ENCODE results near the gene MRPS6. TPM values are rescaled to one million over a fixed set of nuclear protein-coding genes. Genes with fewer than 3 reads are reported as not detected.

MRPS6 gene
- total and polyA plus RNA-seq, 9 donors: 19.1 to 104 (median 46.5) TPM

DNA sequence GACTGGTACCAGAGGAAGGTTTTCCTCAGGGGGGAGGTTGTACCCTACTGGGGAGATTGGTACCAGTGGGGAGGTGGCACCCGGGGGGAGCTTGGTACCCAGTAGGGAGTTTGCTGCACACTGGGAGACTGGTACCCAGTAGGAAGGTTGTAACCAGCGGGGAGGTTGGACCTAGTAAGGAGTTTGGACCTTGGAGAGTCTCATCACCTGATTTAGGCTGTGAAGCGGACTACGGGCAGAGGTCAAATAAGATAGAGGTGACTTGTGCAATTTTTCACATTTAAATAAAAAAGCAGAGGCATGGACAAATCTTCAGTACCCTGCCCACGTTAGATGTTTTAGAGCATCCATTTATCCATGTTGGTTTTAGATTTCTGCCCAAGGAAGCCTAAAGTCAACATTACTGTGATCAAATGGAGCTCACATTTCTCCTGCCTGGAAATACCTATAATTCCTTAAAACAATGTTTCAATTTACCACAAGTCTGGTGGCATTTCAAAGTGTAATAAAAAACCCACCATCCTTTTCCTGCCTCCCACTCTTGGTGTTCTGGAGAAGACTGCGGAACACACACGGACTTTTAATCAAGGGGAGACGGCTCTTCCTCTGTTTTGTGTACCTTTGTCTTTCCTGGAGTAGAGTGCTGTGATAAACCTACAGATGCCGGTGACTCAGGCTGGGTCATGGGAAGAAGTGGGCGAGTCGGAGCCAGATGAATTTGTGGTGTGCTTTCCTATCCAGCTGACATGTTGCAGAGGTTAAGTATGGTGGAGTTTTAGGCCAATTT lies 36.2 kb upstream of the MRPS6 start:
- TF ChIP-seq, protein P1, sequence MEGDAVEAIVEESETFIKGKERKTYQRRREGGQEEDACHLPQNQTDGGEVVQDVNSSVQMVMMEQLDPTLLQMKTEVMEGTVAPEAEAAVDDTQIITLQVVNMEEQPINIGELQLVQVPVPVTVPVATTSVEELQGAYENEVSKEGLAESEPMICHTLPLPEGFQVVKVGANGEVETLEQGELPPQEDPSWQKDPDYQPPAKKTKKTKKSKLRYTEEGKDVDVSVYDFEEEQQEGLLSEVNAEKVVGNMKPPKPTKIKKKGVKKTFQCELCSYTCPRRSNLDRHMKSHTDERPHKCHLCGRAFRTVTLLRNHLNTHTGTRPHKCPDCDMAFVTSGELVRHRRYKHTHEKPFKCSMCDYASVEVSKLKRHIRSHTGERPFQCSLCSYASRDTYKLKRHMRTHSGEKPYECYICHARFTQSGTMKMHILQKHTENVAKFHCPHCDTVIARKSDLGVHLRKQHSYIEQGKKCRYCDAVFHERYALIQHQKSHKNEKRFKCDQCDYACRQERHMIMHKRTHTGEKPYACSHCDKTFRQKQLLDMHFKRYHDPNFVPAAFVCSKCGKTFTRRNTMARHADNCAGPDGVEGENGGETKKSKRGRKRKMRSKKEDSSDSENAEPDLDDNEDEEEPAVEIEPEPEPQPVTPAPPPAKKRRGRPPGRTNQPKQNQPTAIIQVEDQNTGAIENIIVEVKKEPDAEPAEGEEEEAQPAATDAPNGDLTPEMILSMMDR (IDR thresholded peaks at IDR 0.05): no peak
- TF ChIP-seq POLR2A (IDR thresholded peaks at IDR 0.05) (no peak), EP300 (IDR thresholded peaks at IDR 0.05) (no peak)
- WGBS, 3 donors: 85 to 90% (median 86%) methylated on average over 11 of the region's 11 CpGs
- Histone ChIP-seq H3K27me3 (no peaks in the 10 kb centered on the region), H3K4me1 (ENCODE audit: insufficient read depth) (peaks cover 2% of the 10 kb centered on the region), H3K27ac (no peak overlapping the region), H3K9me3 (no peaks in the 10 kb centered on the region), H3K4me3 (no peak overlapping the region), H3K36me3 (no peaks in the 10 kb centered on the region)
- intact Hi-C loops (cut with DNase I): no loop called here
- no peak for DNase-seq

DNA sequence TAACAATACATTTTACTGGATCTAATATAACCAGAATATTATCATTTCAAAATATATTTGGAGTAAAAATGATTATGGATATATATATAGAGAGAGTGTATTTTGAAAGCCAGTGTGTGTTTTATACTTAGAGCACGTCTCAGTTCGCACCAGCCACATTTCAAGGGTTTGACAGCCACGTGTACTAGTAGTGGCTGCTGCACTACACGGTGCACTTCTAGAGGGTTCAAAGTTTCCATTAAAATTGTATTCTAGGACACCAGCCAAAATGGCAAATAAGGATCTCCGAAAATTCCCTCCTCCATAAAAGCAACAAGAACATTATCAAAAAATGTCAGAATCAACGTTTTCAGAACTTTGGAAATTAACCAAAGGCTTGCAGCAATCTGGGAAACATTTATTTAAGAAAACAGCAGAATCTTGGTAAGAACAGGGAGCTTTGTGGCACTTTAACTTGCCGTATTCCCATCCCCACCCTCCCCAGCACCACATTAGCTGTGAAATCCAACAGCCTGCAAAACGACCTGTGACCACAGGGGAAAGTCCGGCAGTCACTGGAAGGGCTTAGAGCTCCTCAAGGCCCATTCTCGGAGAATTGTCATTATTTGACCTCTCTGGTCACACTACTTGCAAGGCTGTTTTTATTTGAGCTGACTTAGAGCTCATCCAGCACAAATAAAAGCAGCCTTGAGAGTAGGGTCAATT lies 33.5 kb upstream of the MRPS6 start:
- intact Hi-C loops (cut with DNase I): no loop called here
- DNase-seq: no peak
- Histone ChIP-seq H3K4me3 (no peak overlapping the region), H3K4me1 (ENCODE audit: insufficient read depth) (no peaks in the 10 kb centered on the region), H3K27me3 (no peaks in the 10 kb centered on the region), H3K9me3 (no peaks in the 10 kb centered on the region), H3K36me3 (no peaks in the 10 kb centered on the region), H3K27ac (no peak overlapping the region)
- 18 to 25% (median 24%) methylated on average over 10 of the region's 10 CpGs for whole genome bisulfite sequencing, 3 donors
- TF ChIP-seq, protein P1 (IDR thresholded peaks at IDR 0.05): no peak
- TF ChIP-seq POLR2A (IDR thresholded peaks at IDR 0.05): no peak
- TF ChIP-seq EP300 (IDR thresholded peaks at IDR 0.05): no peak

DNA sequence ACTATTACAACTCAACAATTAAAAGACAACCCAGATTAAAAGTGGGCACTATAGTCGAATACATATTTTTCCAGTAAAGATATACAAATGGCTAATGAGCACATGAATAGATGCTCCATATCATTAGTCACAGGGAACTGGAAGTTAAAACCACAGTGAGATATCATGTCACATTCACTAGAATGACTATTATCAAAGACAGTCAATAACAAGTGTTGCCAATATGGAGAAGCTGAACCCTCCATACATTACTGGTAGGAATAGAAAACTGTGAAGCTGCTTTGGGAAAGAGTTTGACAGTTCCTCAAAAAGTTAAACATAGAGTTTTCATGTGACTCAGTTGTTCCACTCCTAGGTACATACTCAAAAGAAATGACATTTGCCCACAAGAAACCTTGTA lies 30.6 kb upstream of the MRPS6 start:
- no peak overlapping the region for H3K27ac ChIP-seq
- intact Hi-C loops (cut with DNase I): no loop called here

DNA sequence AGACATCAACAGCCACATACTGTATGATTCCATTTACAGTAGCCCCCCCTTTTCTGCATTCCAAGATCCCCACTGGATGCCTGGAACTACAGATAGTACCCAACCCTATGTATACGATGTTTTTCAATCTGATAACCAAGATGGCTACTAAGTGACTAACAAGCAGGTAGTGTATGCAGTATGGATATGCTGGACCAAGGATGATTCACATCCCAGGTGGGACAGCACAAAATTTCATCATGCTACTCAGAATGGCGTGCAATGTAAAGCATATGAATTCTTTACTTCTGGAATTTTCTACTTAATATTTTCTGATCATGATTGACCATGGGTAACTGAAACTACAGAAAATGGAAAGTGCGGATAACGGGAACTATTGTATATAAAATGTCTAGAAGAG lies 30.0 kb upstream of the MRPS6 start:
- no peak for DNase-seq
- TF ChIP-seq POLR2A (IDR thresholded peaks at IDR 0.05): no peak
- TF ChIP-seq EP300 (IDR thresholded peaks at IDR 0.05): no peak
- TF ChIP-seq, protein P1 (IDR thresholded peaks at IDR 0.05): no peak
- Histone ChIP-seq H3K36me3 (no peaks in the 10 kb centered on the region), H3K4me1 (ENCODE audit: insufficient read depth) (no peaks in the 10 kb centered on the region), H3K4me3 (no peak overlapping the region), H3K27ac (no peak overlapping the region), H3K9me3 (no peaks in the 10 kb centered on the region), H3K27me3 (no peaks in the 10 kb centered on the region)
- WGBS, 3 donors: 86 to 87% (median 87%) methylated on average over 4 of the region's 4 CpGs
- intact Hi-C loops (cut with DNase I): no loop called here

More for the DNA sequence above, 30.6 kb upstream of the MRPS6 start:
- TF ChIP-seq EP300 (IDR thresholded peaks at IDR 0.05): no peak
- TF ChIP-seq POLR2A (IDR thresholded peaks at IDR 0.05): no peak
- TF ChIP-seq, protein P1 (IDR thresholded peaks at IDR 0.05): no peak
- Histone ChIP-seq H3K27me3 (no peaks in the 10 kb centered on the region), H3K9me3 (no peaks in the 10 kb centered on the region), H3K36me3 (no peaks in the 10 kb centered on the region), H3K4me1 (ENCODE audit: insufficient read depth) (no peaks in the 10 kb centered on the region), H3K4me3 (no peak overlapping the region)
- 78 to 90% (median 80%) methylated on average over 1 of the region's 1 CpG for WGBS, 3 donors
- DNase-seq: no peak
